Daoy (cell line): ENCODE measurements around the gene CFAP300. TPM values are rescaled to one million over a fixed set of nuclear protein-coding genes. Genes with fewer than 3 reads are reported as not detected.

ENCODE experiments used
- DNase-seq: peaks from one replicate; pipeline ENCODE4 v3.0.0-alpha.2; 2015; ENCODE audit warnings: low read depth
- total RNA-seq: library from RNA; depleted of rRNA; stranded (reverse); fragments of >200 nt; shearing (Covaris generic); gene quantifications from 2 replicates; pipeline ENCODE4 v1.2.3, GENCODE V29; 2014

Gene CFAP300
- total RNA-seq, 1 experiment from 2014 or later = 4.1 TPM

- DNase-seq = no peak
Measured at GRCh38 chr11:102071497-102072472, 24.5 kb downstream of the CFAP300 start.

GRCh38 chr11:102073253-102073652 lies 26.0 kb downstream of the CFAP300 start:
- no peak for DNase-seq

- DNase-seq = no peak
Measured at GRCh38 chr11:102079625-102080024, 32.4 kb downstream of the CFAP300 start.

- DNase-seq = no peak
Measured at GRCh38 chr11:102081313-102081712, 34.1 kb downstream of the CFAP300 start.

GRCh38 chr11:102085864-102086551 lies 38.8 kb downstream of the CFAP300 start:
- DNase-seq = no peak

GRCh38 chr11:102097186-102097585 lies 49.9 kb downstream of the CFAP300 start:
- no peak for DNase-seq

- no peak for DNase-seq
Measured at GRCh38 chr11:102099755-102100154, 52.5 kb downstream of the CFAP300 start.

- peak; percentile 7 for DNase-seq
Measured at GRCh38 chr11:102108734-102109440, 61.6 kb downstream of the CFAP300 start.

GRCh38 chr11:102109896-102110760 lies 62.9 kb downstream of the CFAP300 start, which contains the start of gene YAP1:
Gene YAP1, plus strand, starts transcription at chr11:102110447. Its CDS starts 402 bp downstream, at chr11:102110849.
- DNase-seq = peak; percentile 95

- no peak for DNase-seq
Measured at GRCh38 chr11:102110761-102111010, 63.4 kb downstream of the CFAP300 start.

GRCh38 chr11:102111011-102111786 lies 64.0 kb downstream of the CFAP300 start:
- peak; percentile 89 for DNase-seq

GRCh38 chr11:102111787-102112508 lies 64.7 kb downstream of the CFAP300 start:
- DNase-seq = peak; percentile 84

- DNase-seq = peak; percentile 8
Measured at GRCh38 chr11:102112509-102112821, 65.2 kb downstream of the CFAP300 start.

- no peak for DNase-seq
Measured at GRCh38 chr11:102114032-102114431, 66.8 kb downstream of the CFAP300 start.

GRCh38 chr11:102115557-102115956 lies 68.3 kb downstream of the CFAP300 start:
- DNase-seq = no peak

- DNase-seq = no peak
Measured at GRCh38 chr11:102116453-102117205, 69.4 kb downstream of the CFAP300 start.

- no peak for DNase-seq
Measured at GRCh38 chr11:102117472-102118113, 70.4 kb downstream of the CFAP300 start.

- DNase-seq = no peak
Measured at GRCh38 chr11:102118937-102119336, 71.7 kb downstream of the CFAP300 start.

GRCh38 chr11:102119997-102120396 lies 72.8 kb downstream of the CFAP300 start:
- DNase-seq = no peak
